GM21619 (cell line): Measurements from ENCODE around the gene GPR160.
"Not testable (repeated sequence)": the region's sequence is repeated elsewhere in the genome, so short reads cannot be mapped to it uniquely, and the experiment has no call there.

Experiments used
- ATAC-seq: cut with Tn5 transposase; IDR thresholded peaks from one replicate; pipeline ENCODE4 v1.9.1; 2021; ENCODE audit not compliant: unreplicated experiment

Gene GPR160, protein sequence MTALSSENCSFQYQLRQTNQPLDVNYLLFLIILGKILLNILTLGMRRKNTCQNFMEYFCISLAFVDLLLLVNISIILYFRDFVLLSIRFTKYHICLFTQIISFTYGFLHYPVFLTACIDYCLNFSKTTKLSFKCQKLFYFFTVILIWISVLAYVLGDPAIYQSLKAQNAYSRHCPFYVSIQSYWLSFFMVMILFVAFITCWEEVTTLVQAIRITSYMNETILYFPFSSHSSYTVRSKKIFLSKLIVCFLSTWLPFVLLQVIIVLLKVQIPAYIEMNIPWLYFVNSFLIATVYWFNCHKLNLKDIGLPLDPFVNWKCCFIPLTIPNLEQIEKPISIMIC

DNA sequence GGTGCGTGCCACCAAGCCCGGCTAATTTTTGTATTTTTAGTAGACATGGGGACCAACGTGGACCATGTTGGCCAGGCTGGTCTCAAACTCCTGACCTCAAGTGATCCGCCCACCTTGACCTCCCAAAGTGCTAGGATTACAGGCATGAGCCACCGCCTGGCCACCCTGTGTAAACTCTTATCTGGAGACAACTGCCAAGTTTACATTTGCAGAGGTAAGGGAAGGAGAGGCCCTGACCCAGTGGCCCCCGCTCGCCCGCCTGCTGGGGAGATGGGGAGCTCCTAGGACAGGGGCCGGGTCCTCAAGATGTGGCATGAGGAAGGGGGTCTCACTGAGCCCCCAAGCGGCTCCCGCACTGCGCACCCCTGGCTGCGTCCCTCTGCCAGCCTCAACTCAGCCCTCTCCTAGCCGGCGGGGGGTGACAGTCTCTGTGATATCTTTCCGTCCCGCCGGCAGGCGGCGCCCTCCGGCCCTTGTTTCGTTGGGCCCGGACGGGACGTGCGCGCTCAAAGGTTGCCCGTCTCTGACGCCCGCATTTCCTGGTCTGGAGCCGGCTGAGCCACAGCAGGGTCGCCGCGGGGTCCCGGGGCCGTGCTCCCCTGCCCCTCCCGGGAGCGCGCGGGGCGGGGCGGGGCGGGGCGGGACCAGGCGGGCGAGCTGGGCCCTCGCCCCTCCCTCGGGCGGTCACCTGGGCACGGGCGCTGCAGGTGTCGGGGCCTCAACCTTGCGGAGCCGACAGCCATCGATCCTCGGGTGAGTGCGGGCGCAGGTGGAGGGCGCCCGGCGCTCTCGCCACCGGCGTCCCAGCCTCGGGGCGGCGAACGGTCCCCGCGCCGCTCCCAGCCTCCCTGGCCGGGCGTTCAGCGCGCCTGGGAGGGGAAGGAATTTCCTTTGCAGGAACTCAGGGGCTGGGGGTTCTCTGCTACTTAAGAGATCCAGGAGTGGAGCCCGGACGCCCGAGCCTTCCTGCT, at the start of gene GPR160:
Gene GPR160, plus strand, starts transcription at position 533 of the 971 bp plus-strand sequence. CDS start 45,978 bp downstream, outside the sequence.
- ATAC-seq = peak; percentile 84

DNA sequence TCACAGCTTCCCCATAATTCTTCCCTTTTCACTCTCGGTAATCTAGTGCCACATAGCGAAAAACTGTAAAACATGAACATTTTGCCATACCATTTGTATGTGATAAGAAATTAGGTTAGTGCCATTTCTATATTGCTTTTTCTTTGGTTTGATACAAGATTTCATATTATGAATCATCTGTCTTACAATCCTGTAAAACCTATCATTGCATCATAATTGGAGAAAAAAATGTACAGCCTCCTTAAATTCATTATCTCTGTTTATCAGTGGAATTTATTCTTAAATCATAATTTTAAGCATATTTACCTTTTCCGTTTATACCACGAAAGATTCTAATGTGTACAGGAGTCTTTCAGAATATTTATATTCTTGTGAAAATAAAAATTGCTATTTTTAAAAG, 47.4 kb upstream of the GPR160 start:
- ATAC-seq = no peak

DNA sequence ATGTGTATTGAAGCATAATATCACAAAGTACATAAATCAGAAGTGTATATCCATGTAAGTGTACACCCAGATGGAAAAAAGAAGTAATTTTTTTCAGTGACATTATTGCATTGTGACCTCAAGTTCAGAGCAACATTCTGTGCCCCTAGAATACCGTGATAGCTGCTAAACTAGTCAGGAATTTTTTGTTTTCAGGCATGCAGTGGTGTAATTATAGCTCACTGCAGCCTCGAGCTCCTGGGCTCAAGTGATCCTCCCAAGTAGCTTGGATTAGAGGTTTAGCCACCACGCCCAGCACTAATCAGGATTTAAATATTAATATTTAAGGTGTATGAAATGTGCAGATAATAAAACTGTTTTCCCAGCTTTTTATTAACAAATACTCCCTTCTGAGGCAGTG, 45.6 kb upstream of the GPR160 start:
- ATAC-seq = no peak

DNA sequence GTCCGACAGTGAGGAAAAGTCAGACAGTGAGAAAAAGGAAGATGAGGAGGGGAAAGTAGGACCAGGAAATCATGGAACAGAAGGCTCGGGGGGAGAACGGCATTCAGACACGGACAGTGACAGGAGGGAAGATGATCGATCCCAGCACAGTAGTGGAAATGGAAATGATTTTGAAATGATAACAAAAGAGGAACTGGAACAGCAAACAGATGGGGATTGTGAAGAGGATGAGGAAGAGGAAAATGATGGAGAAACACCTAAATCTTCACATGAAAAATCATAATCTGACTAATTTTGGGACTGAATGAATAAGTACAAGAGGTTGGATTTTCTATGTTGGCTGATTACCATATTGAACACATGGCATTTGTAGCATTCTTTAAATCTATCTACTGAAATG, 45.0 kb upstream of the GPR160 start:
- ATAC-seq = no peak

DNA sequence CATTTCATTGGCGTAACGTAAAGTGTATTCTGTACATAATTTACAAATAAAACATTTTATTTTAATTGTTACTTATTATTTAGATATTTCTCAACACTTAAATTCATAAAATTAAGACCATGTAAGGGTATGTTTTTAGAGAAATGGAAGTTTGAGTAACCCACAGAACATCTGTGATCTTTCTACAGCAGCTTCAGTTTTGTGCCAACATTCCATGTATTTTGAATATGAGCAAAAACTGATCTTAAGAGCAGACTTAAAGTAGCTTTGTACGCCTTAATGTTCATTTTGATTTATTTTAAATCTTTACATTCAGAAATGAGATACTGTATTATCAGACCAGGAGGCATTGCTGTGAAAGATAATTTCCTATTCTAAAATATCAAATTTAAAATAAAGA, 44.0 kb upstream of the GPR160 start:
- no peak for ATAC-seq

DNA sequence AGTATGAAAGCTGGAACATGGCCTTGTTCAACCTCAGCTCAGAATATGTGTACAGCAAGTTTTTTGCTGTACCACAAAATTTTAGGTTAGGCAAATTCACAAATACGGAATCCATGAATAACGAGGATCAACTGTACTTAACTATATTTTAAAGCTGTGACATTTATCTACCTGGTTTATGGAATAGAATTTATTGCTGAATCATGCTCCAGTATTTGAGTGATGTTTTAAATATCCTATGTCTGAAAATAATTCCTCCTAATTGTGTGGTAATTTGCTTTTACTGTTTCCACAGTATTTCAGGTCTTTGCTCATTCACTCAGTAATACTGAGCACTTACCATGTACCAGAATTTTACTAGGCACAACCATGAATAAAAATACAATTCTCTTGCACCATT, 41.7 kb upstream of the GPR160 start:
- no peak for ATAC-seq

DNA sequence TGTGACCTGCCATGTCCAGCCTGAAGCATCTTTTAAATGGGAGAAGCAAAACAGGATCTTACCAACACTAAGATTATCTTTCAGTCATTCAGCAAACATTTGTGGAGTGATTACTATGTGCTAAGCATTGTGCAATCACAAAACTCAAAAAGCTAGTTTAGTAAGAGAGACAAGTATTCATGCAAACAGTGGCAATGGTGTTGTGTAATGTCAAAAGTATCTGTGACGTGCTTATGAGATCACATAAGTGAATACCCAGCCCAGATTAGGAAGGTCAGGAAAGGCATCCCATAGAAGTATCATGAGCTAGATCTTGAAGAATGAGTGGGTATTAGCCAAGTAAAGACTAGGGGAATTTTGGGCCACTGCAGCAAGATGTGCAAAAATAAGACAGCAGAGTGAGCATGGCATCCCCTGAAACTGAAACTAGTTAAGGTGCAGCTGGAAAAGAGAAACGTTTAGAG, 39.1 kb upstream of the GPR160 start:
- ATAC-seq = peak; percentile 29

DNA sequence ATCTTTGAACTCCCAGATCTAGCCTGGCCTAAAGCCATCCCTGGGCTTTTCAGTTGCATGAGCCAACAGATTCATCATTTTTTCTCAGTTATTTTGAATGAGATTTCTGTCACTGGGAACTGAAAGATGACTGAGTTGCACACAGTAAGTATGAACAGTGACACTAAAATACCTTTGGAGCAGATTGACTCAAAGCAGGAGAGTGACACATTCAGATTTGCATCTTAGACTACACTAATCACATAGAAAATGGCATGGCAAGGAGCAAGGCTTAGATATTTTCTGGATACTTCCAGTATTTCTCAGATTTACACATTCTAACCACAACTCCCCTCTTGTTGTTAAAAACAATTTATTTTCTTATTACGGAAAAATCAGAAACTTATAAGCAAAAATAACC, 38.4 kb upstream of the GPR160 start:
- ATAC-seq = peak; percentile 94

DNA sequence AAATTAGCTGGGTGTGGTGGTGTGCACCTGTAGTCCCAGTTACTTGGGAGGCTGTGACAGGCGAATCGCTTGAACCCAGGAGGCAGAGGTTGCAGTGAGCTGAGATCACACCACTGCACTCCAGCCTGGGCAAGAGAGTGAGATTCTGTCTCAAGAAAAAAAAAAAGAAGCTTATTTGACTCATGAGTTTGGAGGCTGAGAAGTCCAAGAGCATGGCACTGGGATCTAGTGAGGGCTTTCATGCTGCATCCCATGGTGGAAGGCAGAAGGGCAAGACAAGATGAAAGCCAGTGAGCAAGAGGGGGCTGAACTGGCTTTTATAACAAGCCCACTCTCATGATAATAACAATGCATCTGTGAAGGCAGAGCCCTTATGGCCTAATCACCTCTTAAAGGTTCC, 37.7 kb upstream of the GPR160 start:
- no peak for ATAC-seq

DNA sequence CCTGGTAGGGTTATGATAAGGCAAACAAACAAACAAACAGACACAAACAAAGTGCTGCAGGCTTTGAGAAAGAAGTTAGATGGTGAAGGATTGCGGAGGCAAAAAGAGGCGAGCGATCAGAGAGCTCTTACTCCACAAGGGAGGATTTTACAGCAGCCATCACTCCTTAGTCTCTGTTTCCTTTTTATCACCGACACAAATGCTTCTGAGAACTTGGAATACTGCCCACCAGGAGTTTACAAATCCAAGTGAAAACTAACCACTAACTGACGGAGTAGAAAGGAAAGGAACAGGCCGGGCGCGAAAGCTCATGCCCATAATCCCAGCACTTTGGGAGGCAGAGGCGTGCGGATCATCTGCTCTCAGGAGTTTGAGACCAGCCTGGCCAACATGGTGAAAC, 35.6 kb upstream of the GPR160 start:
- ATAC-seq = no peak

DNA sequence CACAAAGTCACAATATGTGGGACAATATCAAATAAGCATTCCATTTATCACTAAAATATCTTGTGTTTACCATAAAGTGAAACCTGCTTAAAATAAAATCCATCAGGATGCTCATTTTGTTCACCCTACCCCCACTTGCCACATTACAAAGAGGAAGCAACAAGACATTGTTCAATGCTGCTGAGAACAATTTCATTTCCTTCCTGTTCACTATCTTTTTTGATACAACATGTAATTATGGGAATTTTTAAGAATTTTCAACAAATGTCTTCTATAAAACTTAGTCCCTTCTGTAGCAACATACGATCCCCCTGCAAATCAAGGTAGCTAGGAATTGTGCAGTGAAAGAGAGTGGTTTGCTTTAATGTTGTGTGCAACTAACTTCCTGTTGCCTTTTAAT, 34.9 kb upstream of the GPR160 start:
- no peak for ATAC-seq

DNA sequence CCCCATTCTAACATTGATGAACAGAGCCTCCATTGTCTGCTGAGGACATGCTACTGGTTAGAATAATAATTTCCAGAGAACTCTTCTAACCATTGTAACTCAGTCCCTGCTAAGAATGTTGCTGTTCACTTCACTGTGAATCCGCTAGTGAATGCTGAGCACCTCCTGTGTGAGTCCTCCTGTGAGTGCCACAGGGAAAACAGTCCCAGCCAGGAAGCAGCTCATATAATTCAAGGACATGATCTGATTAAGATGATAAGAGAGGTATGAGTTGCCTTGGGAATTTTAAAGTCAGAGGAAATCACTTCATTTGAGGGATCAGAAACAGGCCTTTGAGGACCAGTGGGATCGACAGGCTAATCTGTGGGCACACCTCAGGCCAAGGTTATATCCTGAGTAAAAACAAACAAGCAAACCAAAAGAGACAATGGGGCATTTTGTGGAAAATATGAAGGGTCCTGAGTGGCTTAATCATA, 33.9 kb upstream of the GPR160 start:
- no peak for ATAC-seq

DNA sequence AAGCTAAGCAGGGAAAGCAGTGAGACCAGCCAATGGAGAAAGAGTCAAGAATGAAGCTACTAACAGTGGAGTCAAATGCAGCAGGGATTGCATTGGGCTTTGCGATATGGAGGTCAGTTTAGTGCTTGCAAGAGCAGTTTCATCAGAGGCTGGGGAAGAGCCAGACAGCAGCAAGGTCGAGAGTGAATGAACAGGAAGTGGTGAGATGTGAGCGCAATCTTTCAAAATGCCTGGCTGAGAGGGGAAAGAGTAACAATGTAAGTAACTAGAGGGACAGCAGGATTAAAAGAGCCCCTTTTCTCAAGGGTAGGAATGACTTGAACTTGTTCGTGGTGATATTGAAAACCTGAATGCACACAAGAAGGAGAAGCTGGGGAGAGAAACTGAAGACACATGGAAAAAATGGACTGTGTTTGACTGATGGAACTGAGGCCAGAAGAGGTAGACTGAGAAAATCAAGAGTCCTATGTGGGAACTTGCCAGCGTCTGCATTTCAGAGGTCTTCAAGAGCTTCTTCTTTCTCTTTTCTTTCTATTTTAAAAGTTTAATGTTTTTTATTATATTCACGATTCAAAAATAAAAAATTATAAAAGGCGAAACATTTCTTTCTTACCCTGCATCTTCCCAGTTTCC, 30.6 kb upstream of the GPR160 start:
- ATAC-seq = peak; percentile 91

DNA sequence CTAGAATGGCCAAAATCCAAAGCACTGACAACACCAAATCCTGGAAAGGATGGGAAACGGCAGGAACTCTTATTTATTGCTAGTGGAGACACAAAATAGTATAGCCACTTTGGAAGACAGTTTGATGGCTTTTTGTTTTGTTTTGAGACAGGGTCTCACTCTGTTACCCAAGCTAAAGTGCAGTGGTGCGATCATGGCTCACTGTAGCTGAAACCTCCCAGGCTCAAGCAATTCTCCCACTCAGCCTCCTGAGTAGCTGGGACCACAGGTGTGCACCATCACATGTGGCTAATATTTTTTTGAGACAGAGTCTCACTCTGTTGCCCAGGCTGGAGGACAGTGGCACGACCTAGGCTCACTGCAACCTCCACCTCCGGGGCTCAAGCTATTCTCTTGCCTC, 27.3 kb upstream of the GPR160 start:
- ATAC-seq = no peak

DNA sequence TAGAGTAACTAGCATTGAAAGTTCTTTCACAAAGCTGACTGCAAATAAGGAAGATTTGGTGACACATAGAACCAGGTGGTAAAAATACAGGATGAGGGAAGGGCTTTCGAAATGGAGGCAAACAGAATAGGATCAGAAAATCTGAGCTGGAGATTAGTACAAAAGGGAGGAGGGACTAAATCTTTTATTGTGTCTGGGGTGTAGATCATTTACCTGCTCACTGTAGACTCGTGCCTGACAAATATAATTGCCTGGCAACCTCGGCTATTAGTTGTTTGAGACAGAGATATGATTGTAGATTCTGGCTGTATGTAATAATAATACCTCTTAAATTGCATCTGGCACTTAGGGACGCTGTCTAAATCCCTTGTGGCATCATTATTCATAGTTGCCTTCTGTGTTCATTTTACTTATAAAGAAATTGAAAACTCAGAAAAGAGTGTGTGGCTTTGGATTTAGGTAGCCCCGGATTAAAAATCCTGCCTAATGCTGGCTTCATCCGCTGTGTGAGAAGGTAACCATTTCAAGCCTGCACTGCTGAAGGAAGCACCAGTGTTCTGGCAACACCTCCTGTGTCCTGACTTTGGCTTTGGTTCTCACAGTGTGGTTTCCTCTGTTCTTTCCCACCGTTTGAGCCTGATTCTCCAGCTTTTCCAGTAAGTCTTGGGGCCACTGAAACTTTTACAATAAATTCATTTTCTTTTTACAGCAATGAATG, 25.0 kb upstream of the GPR160 start:
- no peak for ATAC-seq

DNA sequence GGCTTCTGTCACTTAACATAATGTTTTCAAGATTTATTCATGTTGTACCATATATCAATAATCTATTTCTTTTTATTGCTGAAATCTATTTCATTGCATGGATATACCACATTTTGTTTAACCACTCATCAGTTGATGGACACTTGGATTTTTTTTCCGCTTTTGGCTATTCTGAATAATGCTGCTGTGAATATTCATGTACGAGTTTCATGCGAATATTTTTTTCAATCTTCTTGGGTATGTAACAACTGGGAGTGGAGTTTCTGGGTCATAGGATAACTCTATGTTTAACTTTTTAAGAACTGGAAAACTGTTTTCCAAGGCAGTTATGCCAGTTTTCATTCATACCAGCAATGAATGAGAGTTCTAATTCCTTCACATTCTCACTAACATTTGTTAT, 21.7 kb upstream of the GPR160 start:
- ATAC-seq = no peak

DNA sequence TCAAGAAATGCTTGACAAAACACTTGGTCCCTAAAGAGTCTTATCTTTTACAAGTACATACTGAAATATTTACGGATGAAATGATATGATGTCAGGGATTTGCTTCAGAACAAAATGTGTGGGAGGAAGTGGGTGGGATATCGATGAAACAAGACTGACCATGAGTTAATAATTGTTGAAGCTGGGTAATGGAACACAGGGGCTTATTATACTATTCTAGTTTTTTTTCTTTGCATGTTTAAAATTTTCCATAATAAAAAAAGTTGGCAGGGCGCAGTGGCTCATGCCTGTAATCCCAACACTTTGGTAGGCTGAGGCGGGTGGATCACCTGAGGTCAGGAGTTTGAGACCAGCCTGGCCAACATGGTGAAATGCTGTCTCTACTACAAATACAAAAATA, 18.5 kb upstream of the GPR160 start:
- ATAC-seq = not testable (repeated sequence)

DNA sequence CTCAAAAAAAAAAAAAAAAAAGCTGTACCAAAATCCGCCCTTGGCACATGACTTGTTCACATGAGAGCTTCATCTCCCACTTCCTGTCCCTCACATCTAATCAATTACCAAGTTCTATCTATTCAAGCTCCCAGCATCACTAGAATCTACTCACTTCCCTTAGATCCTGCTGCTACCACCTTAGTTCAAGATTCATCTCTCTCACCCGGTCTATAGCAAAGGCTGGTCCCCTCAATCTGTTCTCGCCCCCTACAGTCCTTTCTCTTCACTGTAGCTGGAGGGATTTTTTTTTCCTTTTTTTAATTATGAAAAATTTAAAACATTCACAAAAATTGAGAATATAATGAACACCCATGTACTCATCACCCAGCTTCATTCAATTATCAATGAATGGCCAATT, 16.7 kb upstream of the GPR160 start:
- ATAC-seq = no peak

DNA sequence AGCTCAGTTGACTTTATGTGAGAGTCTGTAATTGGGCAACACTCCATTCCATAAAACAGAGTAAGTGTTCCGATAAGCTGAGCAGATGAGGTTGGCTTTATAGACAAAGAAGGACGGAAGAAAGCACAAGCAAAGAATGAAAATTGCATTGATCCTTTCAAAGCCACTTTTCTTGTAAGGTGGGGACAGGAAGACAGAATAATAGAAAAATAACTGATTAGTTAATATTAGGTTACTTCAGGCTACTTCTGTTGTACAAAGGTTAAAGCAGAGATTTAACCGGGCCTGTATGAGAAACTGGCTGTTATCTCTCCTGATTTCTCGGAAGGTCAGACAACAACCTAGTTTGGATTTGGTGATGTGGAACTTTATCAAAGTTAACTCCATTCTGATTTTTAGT, 15.5 kb upstream of the GPR160 start:
- no peak for ATAC-seq

DNA sequence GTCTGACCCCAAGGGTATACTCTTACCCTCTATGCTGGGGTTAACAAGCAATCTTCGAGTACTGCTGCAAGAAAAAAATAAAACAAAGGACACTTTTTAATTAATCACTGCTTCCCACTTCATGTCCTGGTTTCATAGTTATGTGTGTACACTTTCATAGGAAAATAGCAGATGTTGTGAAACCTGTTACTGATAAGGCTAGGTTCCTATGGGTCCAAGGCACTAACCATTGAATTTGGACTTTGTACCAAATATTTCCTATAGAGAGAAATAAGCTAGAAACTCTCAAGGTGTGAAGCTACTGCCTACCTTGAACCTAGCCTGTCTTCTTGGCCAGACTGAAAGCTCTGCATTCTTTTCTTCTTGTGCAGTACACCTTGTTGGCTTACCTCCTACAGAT, 14.6 kb upstream of the GPR160 start:
- ATAC-seq = no peak

DNA sequence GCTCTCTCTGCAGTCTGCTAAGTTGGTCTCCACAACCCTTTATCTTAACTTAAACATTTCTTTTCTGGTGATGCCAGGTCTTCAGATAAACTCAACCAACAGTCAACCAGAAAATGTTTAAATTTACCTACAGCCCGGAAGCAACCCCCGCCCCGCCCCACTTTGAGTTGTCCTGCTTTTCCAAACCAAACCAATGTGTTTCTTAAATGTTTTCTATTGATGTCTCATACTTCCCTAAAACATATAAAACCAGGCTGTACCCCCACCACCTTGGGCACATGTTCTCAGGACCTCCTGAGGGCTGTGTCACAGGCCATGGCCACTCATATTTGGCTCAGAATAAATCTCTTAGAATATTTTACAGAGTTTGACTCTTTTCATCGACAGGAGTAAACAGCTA, 13.2 kb upstream of the GPR160 start:
- ATAC-seq = no peak
